ENCODE results near the gene TTC28.

DNA sequence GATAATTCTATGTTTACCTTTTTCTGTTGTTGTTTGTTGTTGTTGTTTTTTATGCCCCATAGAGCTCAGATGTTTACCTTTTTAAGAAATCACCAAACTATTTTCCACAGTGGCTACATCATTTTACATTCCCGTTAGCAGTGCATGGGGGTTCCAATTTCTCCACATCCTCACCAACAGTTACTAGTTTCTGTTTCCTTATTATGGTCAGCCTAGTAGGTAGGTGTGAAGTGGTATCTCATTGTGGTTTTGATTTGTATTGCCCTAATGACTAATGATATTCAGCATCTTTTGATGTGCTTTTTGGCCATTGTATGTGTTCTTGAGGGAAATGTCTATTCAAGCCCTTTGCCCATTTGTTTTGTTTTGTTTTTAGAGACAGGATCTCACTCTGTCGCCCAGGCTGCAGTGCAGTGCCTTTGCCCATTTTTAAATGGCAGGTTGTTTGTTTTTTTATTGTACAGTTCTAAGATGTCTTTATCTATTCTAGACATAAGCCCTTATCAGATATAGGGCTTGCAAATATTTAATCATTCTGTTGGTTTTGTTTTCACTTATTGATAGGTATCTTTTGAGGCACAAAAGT is 34.5 kb upstream of the TTC28 start:
- TF ChIP-seq CTCF (IDR thresholded peaks at IDR 0.05) (no peak), POLR2A (IDR thresholded peaks at IDR 0.05) (no peak)

Measured in uterus (tissue), 2 donors.